Transverse colon (tissue), 4 donors: ENCODE measurements around the gene CD101. TPM values are rescaled to one million over a fixed set of nuclear protein-coding genes. Genes with fewer than 3 reads are reported as not detected.

ENCODE experiments used
- DNase-seq: peaks from one replicate; pipeline ENCODE4 v3.0.0-alpha.2; 2019
- H3K27ac ChIP-seq, 4 donors: fragments of 200-600 bp; sonication (generic); 2 replicates each; pipeline ENCODE4 v1.5.1; 2016 to 2018; ENCODE audit warnings: inconsistent platforms in 4 of 4
- H3K27me3 ChIP-seq: fragments of 200-600 bp; sonication (generic); 2 replicates; pipeline ENCODE4 v1.5.1; 2017; ENCODE audit warnings: inconsistent platforms
- H3K36me3 ChIP-seq, 4 donors: fragments of 200-600 bp; sonication (generic); 2 replicates each; pipeline ENCODE4 v1.5.1; 2017 to 2019; ENCODE audit warnings: inconsistent platforms in 4 of 4
- H3K4me1 ChIP-seq, 4 donors: fragments of 200-600 bp; sonication (generic); 2 replicates each; pipeline ENCODE4 v1.5.1; 2017 to 2020; ENCODE audit warnings: inconsistent platforms in 4 of 4
- H3K4me3 ChIP-seq, 4 donors: fragments of 200-600 bp; sonication (generic); 1 replicate in 1 of 4; 2 replicates in 3 of 4; pipeline versions ENCODE4 v1.5.1 to v1.6.1; 2017 to 2019; ENCODE audit warnings: inconsistent platforms in 4 of 4
- H3K9me3 ChIP-seq, 2 donors: fragments of 200-600 bp; sonication (generic); 2 replicates each; pipeline ENCODE4 v1.5.1; 2017 to 2019; ENCODE audit warnings: inconsistent platforms in 2 of 2
- EP300 ChIP-seq: sonication (generic); formaldehyde crosslinking; IDR thresholded peaks from one replicate; pipeline ENCODE4 v1.6.1; 2017; ENCODE audit warnings: antibody characterized with exemption, low read depth
- POLR2A ChIP-seq: fragments of 450-650 bp; IDR thresholded peaks from one replicate; pipeline ENCODE4 v1.6.1; 2016; ENCODE audit warnings: antibody characterized with exemption, mild to moderate bottlenecking, moderate library complexity
- POLR2AphosphoS5 ChIP-seq, 3 donors: sonication (generic); formaldehyde crosslinking; IDR thresholded peaks; one replicate each; pipeline ENCODE4 v1.6.1; 2016; ENCODE audit warnings: antibody characterized with exemption in 3 of 3
- WGBS, 2 donors: methylation state at CpG; one replicate each; pipeline ENCODE4 v1.1.5; 2018; ENCODE audit warnings: low coverage in 1 of 2; 5-methylcytosine and 5-hydroxymethylcytosine counted together
- in situ Hi-C, 4 donors: fragments of 200-750 bp; cut with MboI; loops; one replicate each; pipeline versions ENCODE4 v1.15.0 to v1.15.1; 2017; ENCODE audit warnings: low sequenced_read_pairs in 3 of 4, low pct_ligation_motif_present in 1 of 4, low pct_unique_long_range_greater_than_20kb in 1 of 4
- intact Hi-C: fragments of 100-400 bp; cut with DNase I; formaldehyde crosslinking; loops from one replicate; pipeline ENCODE4 v1.15.1; 2023; ENCODE audit warnings: low total_unique reads
- total RNA-seq, 4 donors: library from RNA; depleted of rRNA; stranded (reverse); fragments of >200 nt; gene quantifications; one replicate each; pipeline ENCODE4 v1.1.0, GENCODE V29; 2016
- TF ChIP-seq, protein P1 (sequence below), 5 experiments: fragments of 200-600 bp in 3 of 5; fragments of 450-650 bp in 2 of 5; sonication (generic) in 3 of 5; IDR thresholded peaks; 1 replicate in 2 of 5; 2 replicates in 3 of 5; pipeline ENCODE4 v1.5.1; 2016 to 2017; ENCODE audit warnings: antibody characterized with exemption in 5 of 5, inconsistent platforms in 3 of 5, mild to moderate bottlenecking in 2 of 5, moderate library complexity in 1 of 5

CD101 gene
- total RNA-seq, 4 donors from 2014 or later = 0.40 to 24.3 (median 4.0) TPM

GRCh38 chr1:116986421-116987255 lies 14.9 kb upstream of the CD101 start:
- Histone ChIP-seq H3K27ac (peak overlapping the region in 3 of 4 donors; percentile 2 to 17 (median 3)), H3K27me3 (no peaks in the 10 kb centered on the region), H3K9me3 (no peaks in the 10 kb centered on the region), H3K4me1 (peaks cover 14 to 73% (median 43%) of the 10 kb centered on the region in 4 donors), H3K36me3 (no peaks in the 10 kb centered on the region), H3K4me3 (no peak overlapping the region)
- intact Hi-C loops (loop anchor here (5.0 kb wide), 1 partner anchor 69 kb away; no protein-coding TSS in a partner anchor), in situ Hi-C loops (no loop called here)
- no peak for DNase-seq
- 77 to 81% methylated on average over 6 to 29 of the region's 29 CpGs for WGBS, 2 donors
- TF ChIP-seq EP300 = no peak
- TF ChIP-seq, protein P1, sequence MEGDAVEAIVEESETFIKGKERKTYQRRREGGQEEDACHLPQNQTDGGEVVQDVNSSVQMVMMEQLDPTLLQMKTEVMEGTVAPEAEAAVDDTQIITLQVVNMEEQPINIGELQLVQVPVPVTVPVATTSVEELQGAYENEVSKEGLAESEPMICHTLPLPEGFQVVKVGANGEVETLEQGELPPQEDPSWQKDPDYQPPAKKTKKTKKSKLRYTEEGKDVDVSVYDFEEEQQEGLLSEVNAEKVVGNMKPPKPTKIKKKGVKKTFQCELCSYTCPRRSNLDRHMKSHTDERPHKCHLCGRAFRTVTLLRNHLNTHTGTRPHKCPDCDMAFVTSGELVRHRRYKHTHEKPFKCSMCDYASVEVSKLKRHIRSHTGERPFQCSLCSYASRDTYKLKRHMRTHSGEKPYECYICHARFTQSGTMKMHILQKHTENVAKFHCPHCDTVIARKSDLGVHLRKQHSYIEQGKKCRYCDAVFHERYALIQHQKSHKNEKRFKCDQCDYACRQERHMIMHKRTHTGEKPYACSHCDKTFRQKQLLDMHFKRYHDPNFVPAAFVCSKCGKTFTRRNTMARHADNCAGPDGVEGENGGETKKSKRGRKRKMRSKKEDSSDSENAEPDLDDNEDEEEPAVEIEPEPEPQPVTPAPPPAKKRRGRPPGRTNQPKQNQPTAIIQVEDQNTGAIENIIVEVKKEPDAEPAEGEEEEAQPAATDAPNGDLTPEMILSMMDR (IDR thresholded peaks at IDR 0.05) = no peak
- TF ChIP-seq POLR2A = no peak
- TF ChIP-seq POLR2AphosphoS5 (IDR thresholded peaks at IDR 0.05) = no peak

GRCh38 chr1:116987256-116987555 lies 14.4 kb upstream of the CD101 start:
- intact Hi-C loops = loop anchor here (5.0 kb wide), 1 partner anchor 70 kb away; no protein-coding TSS in a partner anchor
- peaks cover 12 to 67% (median 41%) of the 10 kb centered on the region in 4 donors for H3K4me1 ChIP-seq
- peak; percentile 66 for DNase-seq
- WGBS, 2 donors = 40 to 50% methylated on average over 1 to 11 of the region's 11 CpGs
- H3K36me3 ChIP-seq = no peaks in the 10 kb centered on the region
- no peaks in the 10 kb centered on the region for H3K27me3 ChIP-seq
- no peak overlapping the region for H3K4me3 ChIP-seq
- H3K9me3 ChIP-seq = no peaks in the 10 kb centered on the region
- H3K27ac ChIP-seq = peak overlapping the region in 3 of 4 donors; percentile 3 to 34 (median 17)
- in situ Hi-C loops = no loop called here
- TF ChIP-seq POLR2AphosphoS5 (IDR thresholded peaks at IDR 0.05) (no peak), POLR2A (no peak), EP300 (no peak)
- TF ChIP-seq, protein P1 (IDR thresholded peaks at IDR 0.05) = no peak

GRCh38 chr1:116988248-116988647 lies 13.3 kb upstream of the CD101 start:
- intact Hi-C loops (loop anchor here (5.0 kb wide), 1 partner anchor 71 kb away; no protein-coding TSS in a partner anchor), in situ Hi-C loops (no loop called here)
- H3K36me3 ChIP-seq = no peaks in the 10 kb centered on the region
- peak overlapping the region; percentile 30 to 48 (median 38) for H3K27ac ChIP-seq
- no peak for TF ChIP-seq POLR2A
- TF ChIP-seq POLR2AphosphoS5 (IDR thresholded peaks at IDR 0.05) = no peak
- no peak for TF ChIP-seq EP300
- TF ChIP-seq, protein P1 (IDR thresholded peaks at IDR 0.05) = no peak
- H3K9me3 ChIP-seq = no peaks in the 10 kb centered on the region
- H3K27me3 ChIP-seq = no peaks in the 10 kb centered on the region
- no peak overlapping the region for H3K4me3 ChIP-seq
- 59 to 72% methylated on average over 3 to 7 of the region's 7 CpGs for WGBS, 2 donors
- DNase-seq = no peak
- H3K4me1 ChIP-seq = peaks cover 6 to 59% (median 33%) of the 10 kb centered on the region in 4 donors

GRCh38 chr1:116988908-116989307 lies 12.7 kb upstream of the CD101 start:
- TF ChIP-seq EP300 (no peak), POLR2AphosphoS5 (IDR thresholded peaks at IDR 0.05) (no peak), POLR2A (no peak)
- TF ChIP-seq, protein P1 (IDR thresholded peaks at IDR 0.05) = no peak
- Histone ChIP-seq H3K27ac (peak overlapping the region; percentile 30 to 48 (median 38)), H3K4me1 (peaks cover 4 to 52% (median 30%) of the 10 kb centered on the region in 4 donors), H3K36me3 (no peaks in the 10 kb centered on the region), H3K27me3 (no peaks in the 10 kb centered on the region), H3K4me3 (no peak overlapping the region), H3K9me3 (no peaks in the 10 kb centered on the region)
- in situ Hi-C loops (no loop called here), intact Hi-C loops (loop anchor here (5.0 kb wide), 1 partner anchor 72 kb away; no protein-coding TSS in a partner anchor)
- DNase-seq = peak; percentile 18
- 38 to 54% methylated on average over 2 of the region's 2 CpGs for WGBS, 2 donors
